H1 (cell line): ENCODE measurements around the gene OOSP4A. TPM values are rescaled to one million over a fixed set of nuclear protein-coding genes. Genes with fewer than 3 reads are reported as not detected.

Source experiments
- CTCF ChIA-PET: fragments of 300-600 bp; sonication (Branson Sonifier 250); formaldehyde crosslinking; loops from one replicate; lab custom pipeline; 2021; ENCODE audit not compliant: partially characterized antibody; lab: Charles Lee
- POLR2A ChIA-PET: fragments of 300-600 bp; sonication (Branson Sonifier 250); formaldehyde crosslinking; loops from one replicate; lab custom pipeline; 2021; ENCODE audit warnings: inconsistent platforms; ENCODE audit not compliant: partially characterized antibody; lab: Charles Lee
- DNase-seq, 2 experiments: peaks; one replicate each; pipeline versions ENCODE4 v3.0.0 to v3.0.0-alpha.2; 2010 to 2022; ENCODE audit warnings: low spot score in 2 of 2, low read depth in 1 of 2, mixed read lengths in 1 of 2
- FAIRE-seq: peaks from 2 replicates; lab custom pipeline; 2011; peaks lifted over from hg19 to GRCh38; lab: Jason Lieb, UNC
- H2AFZ ChIP-seq: 2 replicates; pipeline ENCODE4 v1.8.1; 2012; ENCODE audit warnings: low read length, inconsistent platforms
- H2AK5ac ChIP-seq: 2 replicates; pipeline ENCODE4 v1.6.1; 2013; ENCODE audit warnings: low read depth, low read length
- H2BK120ac ChIP-seq: replicated peaks from 2 replicates; pipeline ENCODE3; 2013; ENCODE audit warnings: low read depth, low read length, inconsistent platforms
- H2BK12ac ChIP-seq: 2 replicates; pipeline ENCODE4 v1.6.1; 2013; ENCODE audit warnings: low read depth, low read length
- H2BK15ac ChIP-seq: 2 replicates; pipeline ENCODE4 v1.6.1; 2013; ENCODE audit warnings: low read length
- H2BK20ac ChIP-seq: 2 replicates; pipeline ENCODE4 v1.6.1; 2013; ENCODE audit warnings: low read length
- H2BK5ac ChIP-seq: 2 replicates; pipeline ENCODE4 v1.6.1; 2013; ENCODE audit warnings: low read depth, low read length
- H3K14ac ChIP-seq: 2 replicates; pipeline ENCODE4 v1.6.1; 2013; ENCODE audit warnings: inconsistent platforms; ENCODE audit not compliant: insufficient read length
- H3K18ac ChIP-seq: 2 replicates; pipeline ENCODE4 v1.6.1; 2013; ENCODE audit warnings: low read length; ENCODE audit errors: extremely low read depth
- H3K23ac ChIP-seq: 2 replicates; pipeline ENCODE4 v1.6.1; 2013; ENCODE audit warnings: inconsistent platforms; ENCODE audit not compliant: insufficient read length
- H3K23me2 ChIP-seq: 2 replicates; pipeline ENCODE4 v1.6.1; 2013; ENCODE audit warnings: low read depth, low read length
- H3K27ac ChIP-seq: 2 replicates; pipeline ENCODE4 v1.6.1; 2011; ENCODE audit warnings: low read depth, low read length, inconsistent platforms
- H3K27me3 ChIP-seq, 4 experiments: replicated peaks in 1 of 4; 1 replicate in 1 of 4; 2 replicates in 3 of 4; pipeline versions ENCODE4 v1.6.1 to v1.8.1; 2011 to 2013; ENCODE audit warnings: low read length in 3 of 4, mild to moderate bottlenecking in 3 of 4, inconsistent platforms in 2 of 4, mixed read lengths in 2 of 4, moderate library complexity in 1 of 4; ENCODE audit not compliant: control insufficient read depth in 3 of 4, insufficient read depth in 3 of 4; ENCODE audit errors: extremely low read depth in 1 of 4
- H3K36me3 ChIP-seq, 4 experiments: 2 replicates each; pipeline versions ENCODE4 v1.6.1 to v1.8.1; 2011 to 2013; ENCODE audit warnings: mild to moderate bottlenecking in 4 of 4, low read length in 3 of 4, moderate library complexity in 2 of 4, control low read depth in 1 of 4, inconsistent platforms in 1 of 4; ENCODE audit not compliant: insufficient read depth in 4 of 4, control insufficient read depth in 2 of 4
- H3K4ac ChIP-seq: replicated peaks from 2 replicates; pipeline ENCODE3; 2013; ENCODE audit warnings: low read length, low read depth, mixed read lengths, inconsistent platforms; ENCODE audit not compliant: insufficient read length
- H3K4me1 ChIP-seq, 4 experiments: replicated peaks in 1 of 4; 1 replicate in 1 of 4; 2 replicates in 3 of 4; pipeline versions ENCODE4 v1.6.1 to v1.8.1; 2011 to 2013; ENCODE audit warnings: low read length in 3 of 4, inconsistent platforms in 2 of 4, mixed read lengths in 1 of 4; ENCODE audit not compliant: insufficient read depth in 4 of 4, control insufficient read depth in 3 of 4
- H3K4me2 ChIP-seq, 2 experiments: 2 replicates each; pipeline versions ENCODE4 v1.6.1 to v1.8.1; 2011 to 2013; ENCODE audit warnings: low read depth in 2 of 2, low read length in 2 of 2, control low read depth in 1 of 2, inconsistent platforms in 1 of 2, mild to moderate bottlenecking in 1 of 2; ENCODE audit not compliant: insufficient read depth in 1 of 2
- H3K4me3 ChIP-seq, 4 experiments: fragments of 200-600, 300-600 bp in 1 of 4; sonication (generic), shearing (Covaris generic), sonication (Bioruptor Twin) in 1 of 4; 2 replicates each; pipeline versions ENCODE4 v1.5.1 to v1.8.1; 2011 to 2016; ENCODE audit warnings: low read length in 4 of 4, low read depth in 3 of 4, control low read depth in 2 of 4, inconsistent platforms in 2 of 4, mild to moderate bottlenecking in 2 of 4, mixed read lengths in 1 of 4, moderate library complexity in 1 of 4; ENCODE audit not compliant: insufficient read depth in 2 of 4; ENCODE audit errors: extremely low read depth in 1 of 4
- H3K56ac ChIP-seq: replicated peaks from 2 replicates; pipeline ENCODE3; 2013; ENCODE audit warnings: low read depth, mild to moderate bottlenecking, mixed read lengths, low read length, inconsistent platforms; ENCODE audit not compliant: insufficient read length
- H3K79me1 ChIP-seq: 2 replicates; pipeline ENCODE4 v1.6.1; 2013; ENCODE audit warnings: low read depth, low read length, control low read depth
- H3K79me2 ChIP-seq, 2 experiments: 2 replicates each; pipeline versions ENCODE4 v1.6.1 to v1.8.1; 2012 to 2013; ENCODE audit warnings: low read length in 2 of 2, mild to moderate bottlenecking in 2 of 2, inconsistent platforms in 1 of 2; ENCODE audit not compliant: insufficient read depth in 2 of 2, control insufficient read depth in 1 of 2
- H3K9ac ChIP-seq, 4 experiments: replicated peaks in 1 of 4; 1 replicate in 1 of 4; 2 replicates in 3 of 4; pipeline versions ENCODE4 v1.6.1 to v1.8.1; 2011 to 2013; ENCODE audit warnings: low read depth in 3 of 4, low read length in 3 of 4, control low read depth in 2 of 4, mild to moderate bottlenecking in 2 of 4, moderate library complexity in 2 of 4, inconsistent platforms in 1 of 4; ENCODE audit errors: extremely low read depth in 1 of 4
- H3K9me3 ChIP-seq, 2 experiments: 2 replicates each; pipeline versions ENCODE4 v1.6.1 to v1.8.1; 2012 to 2013; ENCODE audit warnings: mild to moderate bottlenecking in 2 of 2, moderate library complexity in 2 of 2, control low read depth in 1 of 2, inconsistent platforms in 1 of 2, low read depth in 1 of 2, low read length in 1 of 2, mixed read lengths in 1 of 2; ENCODE audit not compliant: insufficient read depth in 2 of 2
- H4K20me1 ChIP-seq, 2 experiments: replicated peaks in 1 of 2; 2 replicates each; pipeline versions ENCODE3 to v1.8.1; 2011 to 2013; ENCODE audit warnings: inconsistent platforms in 2 of 2, low read length in 2 of 2, mild to moderate bottlenecking in 1 of 2; ENCODE audit not compliant: insufficient read depth in 2 of 2, control insufficient read depth in 1 of 2
- H4K5ac ChIP-seq: 2 replicates; pipeline ENCODE4 v1.6.1; 2013; ENCODE audit warnings: low read length, low read depth, mixed read lengths, inconsistent platforms; ENCODE audit not compliant: insufficient read length
- H4K8ac ChIP-seq: 2 replicates; pipeline ENCODE4 v1.8.0; 2013; ENCODE audit warnings: mild to moderate bottlenecking, moderate library complexity, low read length, inconsistent platforms; ENCODE audit not compliant: insufficient read depth; ENCODE audit errors: extremely low read depth
- H4K91ac ChIP-seq: replicated peaks from 2 replicates; pipeline ENCODE3; 2013; ENCODE audit warnings: low read length, mixed read lengths, inconsistent platforms; ENCODE audit not compliant: insufficient read length
- FOSL1 ChIP-seq: IDR thresholded peaks from 2 replicates; pipeline ENCODE4 v1.6.1; 2011; ENCODE audit warnings: mild to moderate bottlenecking, low read depth, low read length, moderate library complexity; ENCODE audit not compliant: insufficient read depth
- HDAC2 ChIP-seq, 2 experiments: fragments of 300-600 bp in 1 of 2; sonication (generic) in 1 of 2; IDR thresholded peaks; 2 replicates each; pipeline ENCODE4 v1.6.1; 2011 to 2012; ENCODE audit warnings: low read depth in 2 of 2, low read length in 2 of 2, mild to moderate bottlenecking in 2 of 2, moderate library complexity in 2 of 2, borderline replicate concordance in 1 of 2, inconsistent platforms in 1 of 2
- KDM1A ChIP-seq: fragments of 200-600, 300-600 bp; sonication (generic); IDR thresholded peaks from 2 replicates; pipeline ENCODE4 v1.7.1; 2016; ENCODE audit warnings: mild to moderate bottlenecking, low read length, borderline replicate concordance
- PHF8 ChIP-seq: fragments of 200-600 bp; sonication (generic); conservative IDR thresholded peaks from 2 replicates; pipeline ENCODE4 v1.7.1; 2012; ENCODE audit warnings: low read depth, mild to moderate bottlenecking, inconsistent platforms, low read length, moderate library complexity
- POU5F1 ChIP-seq: IDR thresholded peaks from 2 replicates; pipeline ENCODE4 v1.6.1; 2011; ENCODE audit warnings: low read depth, mild to moderate bottlenecking, low read length, moderate library complexity
- TCF12 ChIP-seq: IDR thresholded peaks from 2 replicates; pipeline ENCODE4 v1.6.1; 2011; ENCODE audit warnings: low read depth, mild to moderate bottlenecking, low read length
- WGBS, 2 experiments: shearing (Covaris generic) in 1 of 2; methylation state at CpG; one replicate each; pipeline versions ENCODE4 v1.1.6 to v1.1.7; 2013 to 2015; ENCODE audit warnings: low lambda C conversion rate in 2 of 2, mixed read lengths in 2 of 2, inconsistent platforms in 1 of 2, low coverage in 1 of 2, missing lambda C conversion rate in 1 of 2; ENCODE audit not compliant: insufficient replicate concordance in 2 of 2, insufficient coverage in 1 of 2, insufficient read length in 1 of 2; ENCODE audit errors: extremely low coverage in 1 of 2, missing lambda C conversion rate in 1 of 2; 5-methylcytosine and 5-hydroxymethylcytosine counted together
- polyA plus RNA-seq, 7 experiments: library from polyadenylated mRNA; depleted of rRNA in 3 of 7; stranded (reverse) in 5 of 7; unstranded in 2 of 7; fragments of >200 nt in 5 of 7; fragments of 200-250 nt in 2 of 7; gene quantifications; 1 replicate in 5 of 7; 2 replicates in 1 of 7; 4 replicates in 1 of 7; pipeline versions ENCODE4 v1.2.1 to v1.2.3, GENCODE V29; 2011 to 2013; ENCODE audit warnings: missing spikeins in 2 of 7, mixed read lengths in 2 of 7
- total RNA-seq: library from RNA; stranded (reverse); fragmentation: NEBNext Ultra II Directional; extraction: Animal tissue kit (Norgen Biotek cat#: 25700); gene quantifications from 2 replicates; pipeline ENCODE4 v1.2.1, GENCODE V29; 2021
- TF ChIP-seq, protein P1 (sequence below): IDR thresholded peaks from 2 replicates; pipeline ENCODE4 v1.6.1; 2012; ENCODE audit warnings: inconsistent platforms

OOSP4A gene
- total and polyA plus RNA-seq, 2 of the 8 experiments (the other 6 are each of a cell fraction or from before 2014, with no cell fraction given): not detected

DNA sequence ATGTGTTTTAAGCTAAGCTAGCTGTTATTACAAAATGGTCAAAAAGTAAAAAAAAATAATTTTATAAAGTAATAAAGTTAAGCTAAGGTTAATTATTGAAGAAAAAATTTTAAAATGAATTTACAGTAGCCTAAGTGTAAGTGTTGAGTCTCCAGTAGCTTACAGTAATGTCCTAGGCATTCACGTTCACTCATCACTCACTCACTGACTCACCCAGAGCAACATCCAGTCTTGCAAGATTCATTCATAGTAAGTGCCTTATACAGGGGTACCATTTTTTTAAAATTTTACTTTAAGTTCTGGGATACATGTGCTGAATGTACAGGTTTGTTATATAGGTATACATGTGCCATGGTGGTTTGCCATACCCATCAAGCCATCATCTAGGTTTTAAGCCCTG, 41.5 kb downstream of the OOSP4A start:
- Histone ChIP-seq H3K79me2 (no peaks in the 10 kb centered on the region), H2AK5ac (no peak overlapping the region), H2AFZ (no peak overlapping the region), H2BK20ac (no peak overlapping the region), H3K4me2 (no peak overlapping the region), H3K4me3 (no peak overlapping the region), H3K27me3 (no peaks in the 10 kb centered on the region), H3K23me2 (no peaks in the 10 kb centered on the region), H4K91ac (no peak overlapping the region), H3K9me3 (no peaks in the 10 kb centered on the region), H3K4ac (no peak overlapping the region), H4K20me1 (no peaks in the 10 kb centered on the region), H2BK5ac (no peak overlapping the region), H3K14ac (no peak overlapping the region), H3K4me1 (no peaks in the 10 kb centered on the region), H2BK120ac (no peak overlapping the region), H4K5ac (no peak overlapping the region), H3K79me1 (no peaks in the 10 kb centered on the region), H2BK12ac (no peak overlapping the region), H3K18ac (no peak overlapping the region), H3K56ac (no peak overlapping the region), H3K36me3 (no peaks in the 10 kb centered on the region), H4K8ac (no peak overlapping the region), H2BK15ac (no peak overlapping the region), H3K9ac (no peak overlapping the region), H3K23ac (no peak overlapping the region), H3K27ac (no peak overlapping the region)
- ChIA-PET CTCF (no interaction called here), POLR2A (no interaction called here)
- FAIRE-seq (no peak), DNase-seq (no peak)
- 93% methylated on average over 1 of the region's 1 CpG; no CpG with 5 or more reads in 1 of the 2 experiments for WGBS, 2 experiments
- TF ChIP-seq HDAC2 (IDR thresholded peaks at IDR 0.05; ENCODE audit: borderline replicate concordance in 1 of 2, low read depth in 2 of 2, low read length in 2 of 2): no peak
- no peak for TF ChIP-seq FOSL1
- no peak for TF ChIP-seq KDM1A
- no peak for TF ChIP-seq TCF12
- TF ChIP-seq, protein P1, sequence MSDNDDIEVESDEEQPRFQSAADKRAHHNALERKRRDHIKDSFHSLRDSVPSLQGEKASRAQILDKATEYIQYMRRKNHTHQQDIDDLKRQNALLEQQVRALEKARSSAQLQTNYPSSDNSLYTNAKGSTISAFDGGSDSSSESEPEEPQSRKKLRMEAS: no peak
- no peak for TF ChIP-seq PHF8
- TF ChIP-seq POU5F1: no peak
